ENCODE results near the gene KTN1. TPM values are rescaled to one million over a fixed set of nuclear protein-coding genes. Genes with fewer than 3 reads are reported as not detected.
A peak's percentile ranks its signal among the peaks of the same experiment; 100 is the strongest.

KTN1 gene
- polyA plus RNA-seq, 3 donors = 4.6 to 31.4 (median 17.9) TPM

DNA sequence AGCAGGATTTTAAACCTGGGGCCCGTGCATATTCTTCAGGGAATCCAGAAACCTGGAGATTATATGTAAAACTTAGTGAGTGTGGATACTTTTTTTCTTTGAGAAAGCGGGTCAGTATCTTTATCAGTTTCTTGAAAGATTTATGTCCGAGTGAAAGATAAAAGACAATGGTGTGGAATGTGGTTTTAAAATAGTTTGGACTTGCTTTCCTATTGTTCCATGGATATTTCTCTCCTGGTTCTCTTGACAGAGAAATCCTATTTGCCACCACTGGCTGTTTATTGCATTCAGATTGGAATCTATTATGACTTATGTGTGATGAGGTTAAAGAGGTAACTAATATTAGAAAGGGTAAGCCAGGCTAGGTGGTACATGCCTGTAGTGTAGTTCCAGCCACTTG, 27.4 kb downstream of the KTN1 start:
- Mint-ChIP-seq H3K36me3 (peaks cover 7 to 14% of the 10 kb centered on the region in 2 donors), H3K4me3 (no peak overlapping the region), H3K27me3 (ENCODE audit: low read depth in 3 of 3) (no peaks in the 10 kb centered on the region), H3K4me1 (peaks cover 8% of the 10 kb centered on the region), H3K9me3 (no peaks in the 10 kb centered on the region), H3K27ac (peak overlapping the region in 1 of 7 donors; percentile 36)
- 100% methylated on average over 1 of the region's 3 CpGs for WGBS (ENCODE audit: insufficient coverage)
- Histone ChIP-seq H3K4me3 (replicated peaks in 1 of 3; ENCODE audit: low read depth in 2 of 3, low read length in 3 of 3) (no peak overlapping the region), H3K27ac (ENCODE audit: low read depth in 1 of 2, low read length in 2 of 2) (no peak overlapping the region), H3K36me3 (replicated peaks in 1 of 2; ENCODE audit: control insufficient read depth in 1 of 2, insufficient read depth in 2 of 2, low read length in 2 of 2) (peaks cover 0 to 4% of the 10 kb centered on the region in 2 donors), H2AFZ (ENCODE audit: insufficient read depth, low read depth, low read length, poor library complexity, severe bottlenecking) (no peak overlapping the region), H3K4me1 (ENCODE audit: control insufficient read depth in 1 of 2, insufficient read depth in 2 of 2, low read length in 2 of 2) (no peaks in the 10 kb centered on the region), H3K4me2 (replicated peaks; ENCODE audit: extremely low read depth, low read length, poor library complexity, severe bottlenecking) (no peak overlapping the region), H4K20me1 (ENCODE audit: insufficient read depth, low read length) (peaks cover 75% of the 10 kb centered on the region), H3K27me3 (ENCODE audit: control insufficient read depth in 2 of 2, insufficient read depth in 2 of 2, low read length in 2 of 2) (no peaks in the 10 kb centered on the region), H3K9ac (ENCODE audit: insufficient read depth, low read length, poor library complexity, severe bottlenecking) (no peak overlapping the region), H3K9me3 (replicated peaks in 1 of 2; ENCODE audit: control insufficient read depth in 1 of 2, insufficient read depth in 1 of 2, low read length in 2 of 2) (no peaks in the 10 kb centered on the region), H3K79me2 (ENCODE audit: insufficient read depth, low read length) (peaks cover 82% of the 10 kb centered on the region)
- intact Hi-C loops (cut with micrococcal nuclease) = no loop called here
- no peak for DNase-seq
- TF ChIP-seq CTCF (IDR thresholded peaks at IDR 0.05) = no peak

- intact Hi-C loops (cut with micrococcal nuclease) = no loop called here
- H3K9me3 Mint-ChIP-seq = no peaks in the 10 kb centered on the region
- no peak overlapping the region for H3K27ac Mint-ChIP-seq
Measured at GRCh38 chr14:55609681-55610080, 29.7 kb downstream of the KTN1 start.

More at GRCh38 chr14:55609681-55610080, 29.7 kb downstream of the KTN1 start:
- Histone ChIP-seq H3K27ac (ENCODE audit: low read depth in 1 of 2, low read length in 2 of 2) (no peak overlapping the region), H3K4me2 (replicated peaks; ENCODE audit: extremely low read depth, low read length, poor library complexity, severe bottlenecking) (no peak overlapping the region), H3K79me2 (ENCODE audit: insufficient read depth, low read length) (peaks cover 62% of the 10 kb centered on the region), H2AFZ (ENCODE audit: insufficient read depth, low read depth, low read length, poor library complexity, severe bottlenecking) (no peak overlapping the region), H4K20me1 (ENCODE audit: insufficient read depth, low read length) (peaks cover 58% of the 10 kb centered on the region), H3K9ac (ENCODE audit: insufficient read depth, low read length, poor library complexity, severe bottlenecking) (no peak overlapping the region), H3K4me3 (replicated peaks in 1 of 3; ENCODE audit: low read depth in 2 of 3, low read length in 3 of 3) (no peak overlapping the region), H3K27me3 (ENCODE audit: control insufficient read depth in 2 of 2, insufficient read depth in 2 of 2, low read length in 2 of 2) (no peaks in the 10 kb centered on the region), H3K9me3 (replicated peaks in 1 of 2; ENCODE audit: control insufficient read depth in 1 of 2, insufficient read depth in 1 of 2, low read length in 2 of 2) (no peaks in the 10 kb centered on the region), H3K4me1 (ENCODE audit: control insufficient read depth in 1 of 2, insufficient read depth in 2 of 2, low read length in 2 of 2) (no peaks in the 10 kb centered on the region), H3K36me3 (replicated peaks in 1 of 2; ENCODE audit: control insufficient read depth in 1 of 2, insufficient read depth in 2 of 2, low read length in 2 of 2) (peaks cover 2 to 24% of the 10 kb centered on the region in 2 donors)
- 100% methylated on average over 1 of the region's 4 CpGs for WGBS (ENCODE audit: insufficient coverage)
- Mint-ChIP-seq H3K4me1 (peaks cover 12% of the 10 kb centered on the region), H3K36me3 (peaks cover 30% of the 10 kb centered on the region in 2 donors), H3K4me3 (no peak overlapping the region), H3K27me3 (ENCODE audit: low read depth in 3 of 3) (no peaks in the 10 kb centered on the region)
- TF ChIP-seq CTCF (IDR thresholded peaks at IDR 0.05) = no peak
- no peak for DNase-seq

Measured in CD14-positive monocyte (primary cell).